ENCODE data around the gene FAM20C. TPM values are rescaled to one million over a fixed set of nuclear protein-coding genes. Genes with fewer than 3 reads are reported as not detected.

Gene FAM20C
- total RNA-seq, 4 donors from 2014 or later = 43.0 to 112 (median 44.0) TPM

GRCh38 chr7:211033-211714 is 18.8 kb downstream of the FAM20C start:
- no peak overlapping the region for H3K4me3 ChIP-seq
- no peaks in the 10 kb centered on the region for H3K9me3 ChIP-seq
- DNase-seq (ENCODE audit: low spot score in 2 of 2) = no peak
- H3K27ac ChIP-seq = no peak overlapping the region
- TF ChIP-seq CTCF (IDR thresholded peaks at IDR 0.05) = no peak
- TF ChIP-seq POLR2A (IDR thresholded peaks at IDR 0.05) = no peak
- no peak for TF ChIP-seq EP300 (IDR thresholded peaks at IDR 0.05)
- peaks cover 0 to 7% (median 0%) of the 10 kb centered on the region in 4 donors for H3K4me1 ChIP-seq
- H3K36me3 ChIP-seq = peaks cover 0 to 70% (median 0%) of the 10 kb centered on the region in 3 donors
- WGBS, 2 donors = 88 to 89% methylated on average over 21 of the region's 21 CpGs
- no peaks in the 10 kb centered on the region for H3K27me3 ChIP-seq

GRCh38 chr7:211715-212058 is 19.3 kb downstream of the FAM20C start:
- H3K4me1 ChIP-seq = peaks cover 0 to 12% (median 0%) of the 10 kb centered on the region in 4 donors
- H3K4me3 ChIP-seq = no peak overlapping the region
- no peaks in the 10 kb centered on the region for H3K9me3 ChIP-seq
- DNase-seq (ENCODE audit: low spot score in 2 of 2) = no peak
- no peaks in the 10 kb centered on the region for H3K27me3 ChIP-seq
- no peak for TF ChIP-seq EP300 (IDR thresholded peaks at IDR 0.05)
- TF ChIP-seq POLR2A (IDR thresholded peaks at IDR 0.05) = no peak
- H3K36me3 ChIP-seq = peaks cover 0 to 66% (median 0%) of the 10 kb centered on the region in 3 donors
- no peak overlapping the region for H3K27ac ChIP-seq
- 92 to 99% methylated on average over 19 of the region's 19 CpGs for WGBS, 2 donors

GRCh38 chr7:212754-213153 is 20.4 kb downstream of the FAM20C start:
- Histone ChIP-seq H3K4me1 (peaks cover 0 to 23% (median 0%) of the 10 kb centered on the region in 4 donors), H3K9me3 (no peaks in the 10 kb centered on the region), H3K36me3 (peaks cover 0 to 67% (median 0%) of the 10 kb centered on the region in 3 donors)

GRCh38 chr7:213324-213993 is 21.1 kb downstream of the FAM20C start:
- Histone ChIP-seq H3K36me3 (peaks cover 0 to 70% (median 0%) of the 10 kb centered on the region in 3 donors), H3K27ac (no peak overlapping the region), H3K27me3 (no peaks in the 10 kb centered on the region), H3K4me3 (no peak overlapping the region), H3K4me1 (peaks cover 0 to 30% (median under 1%) of the 10 kb centered on the region in 4 donors), H3K9me3 (no peaks in the 10 kb centered on the region)
- no peak for DNase-seq (ENCODE audit: low spot score in 2 of 2)
- no peak for TF ChIP-seq CTCF (IDR thresholded peaks at IDR 0.05)
- no peak for TF ChIP-seq EP300 (IDR thresholded peaks at IDR 0.05)
- TF ChIP-seq POLR2A (IDR thresholded peaks at IDR 0.05) = no peak
- 92 to 94% methylated on average over 27 of the region's 27 CpGs for WGBS, 2 donors

More at GRCh38 chr7:212754-213153, 20.4 kb downstream of the FAM20C start:
- DNase-seq (ENCODE audit: low spot score in 2 of 2) = no peak
- no peak for TF ChIP-seq POLR2A (IDR thresholded peaks at IDR 0.05)
- TF ChIP-seq CTCF (IDR thresholded peaks at IDR 0.05) = no peak
- TF ChIP-seq EP300 (IDR thresholded peaks at IDR 0.05) = no peak
- Histone ChIP-seq H3K4me3 (no peak overlapping the region), H3K27ac (no peak overlapping the region), H3K27me3 (no peaks in the 10 kb centered on the region)
- WGBS, 2 donors = 90 to 94% methylated on average over 14 of the region's 14 CpGs

- DNase-seq (ENCODE audit: low spot score in 2 of 2) = no peak
- Histone ChIP-seq H3K27ac (no peak overlapping the region), H3K4me1 (peaks cover 0 to 42% (median 11%) of the 10 kb centered on the region in 4 donors), H3K9me3 (no peaks in the 10 kb centered on the region), H3K36me3 (peaks cover 0 to 63% (median 0%) of the 10 kb centered on the region in 3 donors), H3K27me3 (no peaks in the 10 kb centered on the region), H3K4me3 (no peak overlapping the region)
- TF ChIP-seq EP300 (IDR thresholded peaks at IDR 0.05) = no peak
- no peak for TF ChIP-seq CTCF (IDR thresholded peaks at IDR 0.05)
- no peak for TF ChIP-seq POLR2A (IDR thresholded peaks at IDR 0.05)
- WGBS, 2 donors = 74 to 79% methylated on average over 34 to 36 of the region's 36 CpGs
Measured at GRCh38 chr7:214410-215212, 22.2 kb downstream of the FAM20C start.
